Measurements from ENCODE around the gene DCAF15. TPM values are rescaled to one million over a fixed set of nuclear protein-coding genes. Genes with fewer than 3 reads are reported as not detected.

The DCAF15 gene, protein sequence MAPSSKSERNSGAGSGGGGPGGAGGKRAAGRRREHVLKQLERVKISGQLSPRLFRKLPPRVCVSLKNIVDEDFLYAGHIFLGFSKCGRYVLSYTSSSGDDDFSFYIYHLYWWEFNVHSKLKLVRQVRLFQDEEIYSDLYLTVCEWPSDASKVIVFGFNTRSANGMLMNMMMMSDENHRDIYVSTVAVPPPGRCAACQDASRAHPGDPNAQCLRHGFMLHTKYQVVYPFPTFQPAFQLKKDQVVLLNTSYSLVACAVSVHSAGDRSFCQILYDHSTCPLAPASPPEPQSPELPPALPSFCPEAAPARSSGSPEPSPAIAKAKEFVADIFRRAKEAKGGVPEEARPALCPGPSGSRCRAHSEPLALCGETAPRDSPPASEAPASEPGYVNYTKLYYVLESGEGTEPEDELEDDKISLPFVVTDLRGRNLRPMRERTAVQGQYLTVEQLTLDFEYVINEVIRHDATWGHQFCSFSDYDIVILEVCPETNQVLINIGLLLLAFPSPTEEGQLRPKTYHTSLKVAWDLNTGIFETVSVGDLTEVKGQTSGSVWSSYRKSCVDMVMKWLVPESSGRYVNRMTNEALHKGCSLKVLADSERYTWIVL
- total RNA-seq (2014; rRNA removed; shearing (Covaris generic)): 10.6 and 11.5 TPM in 2 replicates
- 9.3 and 10.5 TPM in 2 replicates for polyA plus RNA-seq (2016; fragmentation: Nextera tagmentation; extraction: Ambion mirVana)

DNA sequence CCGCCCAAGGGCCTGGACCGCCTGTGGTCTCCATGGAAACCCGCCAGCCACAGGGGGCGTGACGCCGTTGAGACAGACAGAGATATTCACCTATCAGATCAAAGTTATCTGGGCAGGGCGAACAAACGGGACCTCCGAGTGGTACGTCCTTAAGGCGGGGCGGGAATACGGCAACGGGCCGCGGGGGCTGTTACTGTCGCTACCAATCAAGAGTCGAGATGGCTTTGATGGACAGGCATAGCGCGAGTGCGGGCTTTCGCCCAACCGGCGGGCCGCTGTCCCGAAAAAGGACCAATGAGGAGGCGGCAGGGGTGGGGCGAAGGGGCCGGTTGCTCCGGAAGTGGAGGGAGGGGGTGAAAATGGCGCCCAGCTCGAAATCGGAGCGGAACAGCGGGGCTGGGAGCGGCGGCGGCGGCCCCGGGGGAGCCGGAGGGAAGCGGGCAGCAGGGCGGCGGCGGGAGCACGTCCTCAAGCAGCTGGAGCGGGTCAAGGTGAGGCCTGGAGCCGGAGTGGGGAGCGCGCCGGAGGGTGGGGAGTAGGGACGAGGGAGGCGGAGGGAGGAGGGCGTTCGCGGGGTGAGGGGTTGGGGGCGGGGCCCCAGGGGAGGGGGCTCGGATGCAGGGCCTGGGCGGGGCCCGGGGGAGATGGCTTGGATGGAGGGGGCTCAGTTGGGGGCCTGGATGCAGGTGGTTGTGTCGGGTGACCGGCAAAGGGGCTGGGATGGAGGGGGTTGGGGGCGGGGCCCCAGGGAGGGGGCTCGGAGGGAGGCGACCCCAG is at the start of gene DCAF15:
TSS of gene DCAF15 (plus strand) at position 356 of the 777 bp plus-strand sequence. CDS start at position 360, 4 bp downstream.
- Histone ChIP-seq H2AFZ (peak within 1 kb of the TSS; percentile 92), H3F3A (ENCODE audit: insufficient read depth) (no peaks in the 10 kb centered on the region), H3K4me2 (ENCODE audit: unreplicated experiment) (peak within 1 kb of the TSS; percentile 98), H3K9me3 (ENCODE audit: low read depth) (no peaks in the 10 kb centered on the region), H3K36me3 (ENCODE audit: low read depth) (peaks cover 4% of the 10 kb centered on the region; the same call in 1 of the 2 replicates), H3K4me3 (peak within 1 kb of the TSS; percentile 94), H3K79me2 (ENCODE audit: insufficient read depth) (peaks cover 27% of the 10 kb centered on the region), H3K9ac (peak within 1 kb of the TSS; percentile 80), H4K20me1 (ENCODE audit: insufficient read depth) (no peaks in the 10 kb centered on the region), H3K9me2 (ENCODE audit: insufficient read depth) (no peaks in the 10 kb centered on the region), H3K27ac (peak within 1 kb of the TSS; percentile 42), H3K4me1 (ENCODE audit: insufficient read depth) (peaks cover 5% of the 10 kb centered on the region), H3K27me3 (replicated peaks; ENCODE audit: insufficient read depth) (no peaks in the 10 kb centered on the region)
- peak; percentile 100 for DNase-seq
- TF ChIP-seq EZH2 (IDR thresholded peaks at IDR 0.05; ENCODE audit: insufficient read depth, poor library complexity, severe bottlenecking) (no peak), EZH2phosphoT487 (IDR thresholded peaks at IDR 0.05; ENCODE audit: insufficient read depth, low read depth) (no peak)
- in situ Hi-C loops (cut with MboI): no loop called here
- 1% methylated on average over 24 to 65 of the region's 65 CpGs for WGBS, 2 experiments (ENCODE audit: low coverage in 1 of 2, low lambda C conversion rate in 2 of 2, missing lambda C conversion rate in 2 of 2)

DNA sequence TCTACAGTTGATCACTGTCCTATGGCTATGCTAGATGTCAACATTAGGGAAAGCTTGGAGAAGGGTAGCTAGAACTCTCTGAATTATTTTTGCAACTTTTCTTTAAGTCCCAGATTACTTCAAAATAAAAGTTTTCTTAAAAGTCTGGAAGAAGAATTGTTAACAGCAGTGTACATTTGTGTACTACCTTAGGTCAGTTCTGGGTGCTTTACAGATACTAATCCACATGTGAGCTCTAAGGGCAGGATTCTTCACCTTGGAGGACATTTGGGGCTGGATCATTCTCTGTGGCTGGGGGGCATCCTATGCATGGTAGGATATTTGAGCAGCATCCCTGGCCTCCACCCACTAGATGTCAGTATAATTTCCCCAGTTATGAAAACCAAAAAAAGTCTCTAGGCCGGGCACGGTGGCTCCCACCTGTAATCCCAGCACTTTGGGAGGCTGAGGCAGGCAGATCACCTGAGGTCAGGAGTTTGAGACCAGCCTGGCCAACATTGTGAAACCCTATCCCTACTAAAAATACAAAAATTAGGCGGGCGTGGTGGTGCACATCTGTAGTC is 49.2 kb upstream of the DCAF15 start:
- no peak overlapping the region for H3K27ac ChIP-seq
- H3K9ac ChIP-seq: no peak overlapping the region
- H3K9me3 ChIP-seq (ENCODE audit: low read depth): no peaks in the 10 kb centered on the region
- 73 to 78% methylated on average over 4 of the region's 4 CpGs for WGBS, 2 experiments (ENCODE audit: low coverage in 1 of 2, low lambda C conversion rate in 2 of 2, missing lambda C conversion rate in 2 of 2)
- peak; percentile 13 for DNase-seq
- no peak overlapping the region for H3K4me3 ChIP-seq
- H3K36me3 ChIP-seq (ENCODE audit: low read depth): no peaks in the 10 kb centered on the region
- no peaks in the 10 kb centered on the region for H3F3A ChIP-seq (ENCODE audit: insufficient read depth)
- no peaks in the 10 kb centered on the region for H3K4me1 ChIP-seq (ENCODE audit: insufficient read depth)
- no peak for TF ChIP-seq EZH2phosphoT487 (IDR thresholded peaks at IDR 0.05; ENCODE audit: insufficient read depth, low read depth)
- TF ChIP-seq EZH2 (IDR thresholded peaks at IDR 0.05; ENCODE audit: insufficient read depth, poor library complexity, severe bottlenecking): no peak
- no peaks in the 10 kb centered on the region for H4K20me1 ChIP-seq (ENCODE audit: insufficient read depth)
- H3K27me3 ChIP-seq (replicated peaks; ENCODE audit: insufficient read depth): no peaks in the 10 kb centered on the region
- H3K79me2 ChIP-seq (ENCODE audit: insufficient read depth): no peaks in the 10 kb centered on the region; the same call in 1 of the 2 replicates
- no peak overlapping the region for H2AFZ ChIP-seq
- in situ Hi-C loops (cut with MboI): no loop called here
- H3K9me2 ChIP-seq (ENCODE audit: insufficient read depth): no peaks in the 10 kb centered on the region
- no peak overlapping the region for H3K4me2 ChIP-seq (ENCODE audit: unreplicated experiment)

DNA sequence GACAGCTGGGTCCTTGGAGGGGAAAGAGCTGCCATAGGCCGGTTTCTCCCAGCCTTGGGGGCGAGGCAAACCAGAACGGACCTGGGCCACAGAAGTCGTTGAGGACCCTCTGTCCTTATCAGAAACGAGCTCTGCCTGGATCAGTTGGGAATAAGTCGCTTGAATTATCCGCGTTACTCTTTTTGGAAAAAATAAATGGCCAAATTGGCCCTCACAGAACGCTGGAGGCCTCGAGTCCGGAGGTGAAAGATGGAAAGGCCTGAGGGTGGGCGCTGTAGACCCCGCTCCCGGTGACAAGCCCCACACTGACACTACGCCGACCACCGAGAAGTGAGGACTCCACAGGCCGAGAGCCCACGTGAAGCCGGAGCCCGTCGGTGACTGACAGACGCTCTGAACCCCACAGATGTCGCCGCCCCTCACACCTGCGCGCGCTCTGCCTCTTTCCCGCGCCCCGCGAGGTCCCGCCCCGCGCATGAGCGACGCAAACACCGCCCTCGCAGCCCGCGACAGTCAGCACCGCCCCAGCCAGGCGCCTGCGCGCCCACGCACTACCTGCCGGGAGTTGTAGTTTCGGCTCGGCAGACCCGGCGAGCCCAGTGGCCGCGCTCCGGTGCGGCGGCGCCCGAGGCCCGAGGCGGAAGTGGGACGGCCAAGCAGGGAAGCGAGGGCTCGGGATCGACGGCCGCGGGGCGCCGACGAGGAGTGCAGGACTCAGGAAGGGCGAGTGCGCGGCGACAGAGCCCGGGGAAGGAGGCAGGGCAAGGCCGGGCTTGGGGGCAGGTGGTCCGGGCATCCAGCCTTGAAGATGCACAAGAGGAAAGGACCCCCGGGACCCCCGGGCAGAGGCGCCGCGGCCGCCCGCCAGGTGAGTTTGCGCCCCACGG is 46.4 kb upstream of the DCAF15 start, which contains the start of the genes BRME1 and CC2D1A:
TSS of gene BRME1 (minus strand) at position 484 of the 887 bp plus-strand sequence. CDS start 1,225 bp downstream, outside the sequence.
TSS of gene CC2D1A (plus strand) at position 568 of the 887 bp plus-strand sequence. CDS start at position 809, 241 bp downstream.
- DNase-seq: peak; percentile 93
- H3K27ac ChIP-seq: no peak within 1 kb of the TSS
- H3K9me3 ChIP-seq (ENCODE audit: low read depth): no peaks in the 10 kb centered on the region
- in situ Hi-C loops (cut with MboI): no loop called here
- WGBS, 2 experiments (ENCODE audit: low coverage in 1 of 2, low lambda C conversion rate in 2 of 2, missing lambda C conversion rate in 2 of 2): 6% methylated on average over 74 to 76 of the region's 86 CpGs
- peak within 1 kb of the TSS; percentile 75 for H3K9ac ChIP-seq
- H4K20me1 ChIP-seq (ENCODE audit: insufficient read depth): no peaks in the 10 kb centered on the region
- no peaks in the 10 kb centered on the region for H3K4me1 ChIP-seq (ENCODE audit: insufficient read depth)
- H3K4me3 ChIP-seq: peak within 1 kb of the TSS; percentile 76
- H3K4me2 ChIP-seq (ENCODE audit: unreplicated experiment): peak within 1 kb of the TSS; percentile 89
- no peaks in the 10 kb centered on the region for H3K9me2 ChIP-seq (ENCODE audit: insufficient read depth)
- H2AFZ ChIP-seq: peak within 1 kb of the TSS; percentile 95
- H3F3A ChIP-seq (ENCODE audit: insufficient read depth): no peaks in the 10 kb centered on the region
- peaks cover 5% of the 10 kb centered on the region; the same call in 1 of the 2 replicates for H3K36me3 ChIP-seq (ENCODE audit: low read depth)
- TF ChIP-seq EZH2phosphoT487 (IDR thresholded peaks at IDR 0.05; ENCODE audit: insufficient read depth, low read depth): no peak
- no peak for TF ChIP-seq EZH2 (IDR thresholded peaks at IDR 0.05; ENCODE audit: insufficient read depth, poor library complexity, severe bottlenecking)
- no peaks in the 10 kb centered on the region; the same call in 1 of the 2 replicates for H3K79me2 ChIP-seq (ENCODE audit: insufficient read depth)
- no peaks in the 10 kb centered on the region for H3K27me3 ChIP-seq (replicated peaks; ENCODE audit: insufficient read depth)

Data from GM23248 (cell line).